Uterus (tissue), 2 donors: Measurements from ENCODE around the gene ASPSCR1.

Experiments
- POLR2A ChIP-seq, 2 donors: fragments of 450-650 bp; IDR thresholded peaks; one replicate each; pipeline ENCODE4 v1.6.1; 2016; ENCODE audit warnings: antibody characterized with exemption in 2 of 2, mild to moderate bottlenecking in 1 of 2, moderate library complexity in 1 of 2
- TF ChIP-seq, protein P1 (sequence below), 4 experiments: fragments of 200-600 bp in 2 of 4; fragments of 450-650 bp in 2 of 4; sonication (generic) in 2 of 4; IDR thresholded peaks; one replicate each; pipeline ENCODE4 v1.5.1; 2016 to 2019; ENCODE audit warnings: antibody characterized with exemption in 4 of 4, mild to moderate bottlenecking in 2 of 4, moderate library complexity in 1 of 4

DNA sequence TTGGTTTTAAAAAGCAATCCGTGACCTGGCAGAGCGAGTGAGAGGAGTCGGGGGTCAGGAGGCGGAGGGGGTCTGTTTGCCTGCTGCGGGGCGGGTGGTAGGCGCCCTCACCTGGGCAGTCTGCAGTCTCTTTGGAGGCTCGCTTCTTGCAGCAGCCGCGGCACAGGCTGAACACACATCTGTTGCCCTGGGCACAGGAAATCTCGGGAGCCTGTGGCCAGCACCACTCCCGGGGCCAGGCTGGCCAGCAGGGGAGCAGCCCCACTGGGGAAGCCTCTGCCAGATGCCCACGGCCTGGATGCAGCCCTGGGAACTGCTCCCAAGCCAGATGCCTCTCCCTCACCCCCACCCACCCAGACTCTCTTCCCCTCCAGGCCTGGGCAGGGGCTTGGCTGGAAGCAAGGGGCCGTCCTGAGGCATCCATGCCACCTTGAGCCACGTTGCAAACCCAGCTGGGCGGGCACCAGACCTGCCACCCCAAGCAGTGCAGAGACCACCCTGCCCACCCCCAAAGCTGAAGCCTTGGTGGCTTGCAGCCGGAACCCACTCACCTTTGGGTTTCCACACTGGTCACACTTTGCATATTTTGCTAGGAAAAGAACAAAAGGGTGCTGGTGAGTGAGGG, 80.9 kb downstream of the ASPSCR1 start:
- TF ChIP-seq, protein P1, sequence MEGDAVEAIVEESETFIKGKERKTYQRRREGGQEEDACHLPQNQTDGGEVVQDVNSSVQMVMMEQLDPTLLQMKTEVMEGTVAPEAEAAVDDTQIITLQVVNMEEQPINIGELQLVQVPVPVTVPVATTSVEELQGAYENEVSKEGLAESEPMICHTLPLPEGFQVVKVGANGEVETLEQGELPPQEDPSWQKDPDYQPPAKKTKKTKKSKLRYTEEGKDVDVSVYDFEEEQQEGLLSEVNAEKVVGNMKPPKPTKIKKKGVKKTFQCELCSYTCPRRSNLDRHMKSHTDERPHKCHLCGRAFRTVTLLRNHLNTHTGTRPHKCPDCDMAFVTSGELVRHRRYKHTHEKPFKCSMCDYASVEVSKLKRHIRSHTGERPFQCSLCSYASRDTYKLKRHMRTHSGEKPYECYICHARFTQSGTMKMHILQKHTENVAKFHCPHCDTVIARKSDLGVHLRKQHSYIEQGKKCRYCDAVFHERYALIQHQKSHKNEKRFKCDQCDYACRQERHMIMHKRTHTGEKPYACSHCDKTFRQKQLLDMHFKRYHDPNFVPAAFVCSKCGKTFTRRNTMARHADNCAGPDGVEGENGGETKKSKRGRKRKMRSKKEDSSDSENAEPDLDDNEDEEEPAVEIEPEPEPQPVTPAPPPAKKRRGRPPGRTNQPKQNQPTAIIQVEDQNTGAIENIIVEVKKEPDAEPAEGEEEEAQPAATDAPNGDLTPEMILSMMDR (IDR thresholded peaks at IDR 0.05): no peak
- TF ChIP-seq POLR2A (IDR thresholded peaks at IDR 0.05): no peak
